GM12878 (cell line): ENCODE results near the gene CNTN4. TPM values are rescaled to one million over a fixed set of nuclear protein-coding genes. Genes with fewer than 3 reads are reported as not detected.

Experiments
- ATAC-seq: fragments of 200-7000 bp; cut with Tn5 transposase; 3 replicates; pipeline ENCODE4 v1.9.1; 2020; ENCODE audit warnings: mild to moderate bottlenecking, moderate library complexity
- BruUV-seq: library from RNA; stranded (reverse); fragments of 400-500 nt; replicated peaks from 2 replicates; lab custom pipeline; 2021; lab: Mats Ljungman, UMichigan
- CTCF ChIA-PET: fragments of 300-600 bp; sonication (Branson Sonifier 250); formaldehyde crosslinking; extraction: SDS; loops from one replicate; lab custom pipeline; 2021; ENCODE audit warnings: inconsistent platforms; lab: Yijun Ruan, JAX
- POLR2A ChIA-PET: fragments of 350-600 bp; formaldehyde crosslinking; extraction: SDS; loops from one replicate; lab custom pipeline; 2021; ENCODE audit warnings: inconsistent platforms; lab: Charles Lee
- RAD21 ChIA-PET: fragments of 300-600 bp; sonication (Branson Sonifier 250); formaldehyde crosslinking; loops from one replicate; lab custom pipeline; 2023; ENCODE audit warnings: antibody characterized with exemption; ENCODE audit not compliant: unreplicated experiment; lab: Charles Lee
- SMC1A ChIA-PET: fragments of 300-600 bp; sonication (Branson Sonifier 250); formaldehyde crosslinking; loops from one replicate; lab custom pipeline; 2023; ENCODE audit not compliant: unreplicated experiment, uncharacterized antibody; lab: Charles Lee
- DNase-seq: peaks from one replicate; pipeline ENCODE4 v3.0.0-alpha.2; 2011; ENCODE audit warnings: low read depth, low spot score
- FAIRE-seq: peaks from 3 replicates; lab custom pipeline; 2011; peaks lifted over from hg19 to GRCh38; lab: Jason Lieb, UNC
- H2AFZ ChIP-seq: 2 replicates; pipeline ENCODE4 v1.6.0; 2011; ENCODE audit warnings: low read depth, low read length, control low read depth; ENCODE audit not compliant: control insufficient read depth
- H3K27ac ChIP-seq: 2 replicates; pipeline ENCODE4 v1.5.1; 2011; ENCODE audit warnings: control low read depth; ENCODE audit not compliant: control insufficient read depth, insufficient read depth
- H3K27me3 ChIP-seq, 2 experiments: replicated peaks in 1 of 2; 2 replicates each; pipeline versions ENCODE4 v1.6.0 to v1.6.1; 2011; ENCODE audit warnings: low read length in 1 of 2; ENCODE audit not compliant: control insufficient read depth in 2 of 2, insufficient read depth in 2 of 2
- H3K36me3 ChIP-seq, 2 experiments: 2 replicates each; pipeline ENCODE4 v1.5.1; 2011; ENCODE audit warnings: low read length in 1 of 2; ENCODE audit not compliant: control insufficient read depth in 2 of 2, insufficient read depth in 2 of 2
- H3K4me1 ChIP-seq: 2 replicates; pipeline ENCODE4 v1.6.1; 2011; ENCODE audit warnings: mild to moderate bottlenecking, low read length, moderate library complexity, mixed read lengths; ENCODE audit not compliant: control insufficient read depth, insufficient read depth
- H3K4me2 ChIP-seq: 2 replicates; pipeline ENCODE4 v1.6.0; 2011; ENCODE audit warnings: control low read depth; ENCODE audit not compliant: control insufficient read depth, insufficient read depth
- H3K4me3 ChIP-seq: fragments of 200-600 bp; sonication (generic); 2 replicates; pipeline ENCODE4 v1.5.1; 2016
- H3K79me2 ChIP-seq: 2 replicates; pipeline ENCODE4 v1.6.0; 2011; ENCODE audit warnings: low read length; ENCODE audit not compliant: control insufficient read depth, insufficient read depth
- H3K9ac ChIP-seq: 2 replicates; pipeline ENCODE4 v1.8.0; 2011; ENCODE audit warnings: low read length, control low read depth, mixed read lengths; ENCODE audit not compliant: control insufficient read depth, insufficient read depth
- H3K9me3 ChIP-seq: replicated peaks from 3 replicates; pipeline ENCODE4 v1.5.1; 2011; ENCODE audit warnings: mild to moderate bottlenecking, low read length; ENCODE audit not compliant: control insufficient read depth, insufficient read depth
- H4K20me1 ChIP-seq: 2 replicates; pipeline ENCODE4 v1.6.0; 2011; ENCODE audit not compliant: control insufficient read depth, insufficient read depth
- ATF2 ChIP-seq: IDR thresholded peaks from 2 replicates; pipeline ENCODE4 v1.6.1; 2012; ENCODE audit warnings: low read length, inconsistent platforms
- ATF7 ChIP-seq: fragments of 450-650 bp; IDR thresholded peaks from 2 replicates; pipeline ENCODE4 v1.6.1; 2016; ENCODE audit warnings: low read depth, mild to moderate bottlenecking
- BRCA1 ChIP-seq: IDR thresholded peaks from 2 replicates; pipeline ENCODE4 v1.6.1; 2011; ENCODE audit warnings: low read depth, low read length, improper control_type of control experiment
- CREB1 ChIP-seq: IDR thresholded peaks from 2 replicates; pipeline ENCODE4 v1.6.1; 2012; ENCODE audit warnings: low read depth, mild to moderate bottlenecking, inconsistent platforms
- E2F4 ChIP-seq: IDR thresholded peaks from 2 replicates; pipeline ENCODE4 v1.6.1; 2012; ENCODE audit warnings: low read depth, low read length, improper control_type of control experiment
- ETV6 ChIP-seq, 2 experiments: fragments of 450-650 bp in 1 of 2; IDR thresholded peaks in 1 of 2; conservative IDR thresholded peaks in 1 of 2; 2 replicates each; pipeline ENCODE4 v1.6.1; 2014; ENCODE audit warnings: antibody characterized with exemption in 1 of 2, borderline replicate concordance in 1 of 2, low read depth in 1 of 2, mild to moderate bottlenecking in 1 of 2, moderate library complexity in 1 of 2
- GABPA ChIP-seq: IDR thresholded peaks from 2 replicates; pipeline ENCODE4 v1.6.1; 2014; ENCODE audit warnings: antibody characterized with exemption, low read depth, mild to moderate bottlenecking, inconsistent platforms
- MEF2A ChIP-seq: IDR thresholded peaks from 2 replicates; pipeline ENCODE4 v1.6.1; 2011; ENCODE audit warnings: low read depth, mild to moderate bottlenecking, low read length, moderate library complexity; ENCODE audit not compliant: insufficient read depth
- MLLT1 ChIP-seq: fragments of 450-650 bp; IDR thresholded peaks from 2 replicates; pipeline ENCODE4 v1.6.1; 2016; ENCODE audit warnings: mild to moderate bottlenecking
- RUNX3 ChIP-seq: IDR thresholded peaks from 2 replicates; pipeline ENCODE4 v1.6.1; 2012; ENCODE audit warnings: low read length, inconsistent platforms
- SMC3 ChIP-seq: IDR thresholded peaks from 2 replicates; pipeline ENCODE4 v1.6.1; 2011; ENCODE audit warnings: low read length, improper control_type of control experiment, borderline replicate concordance
- TCF7 ChIP-seq: IDR thresholded peaks from 2 replicates; pipeline ENCODE4 v1.6.1; 2014; ENCODE audit warnings: antibody characterized with exemption, borderline replicate concordance
- WGBS: methylation state at CpG from one replicate; pipeline ENCODE4 v1.1.6; 2016; ENCODE audit warnings: low lambda C conversion rate; ENCODE audit not compliant: insufficient replicate concordance, insufficient coverage; ENCODE audit errors: missing lambda C conversion rate; 5-methylcytosine and 5-hydroxymethylcytosine counted together
- in situ Hi-C: fragments of 300-500 bp; cut with MboI; formaldehyde crosslinking; loops from 9 replicates; pipeline ENCODE4 v1.14.3; 2018; ENCODE audit warnings: mixed read lengths
- intact Hi-C: fragments of 100-400 bp; cut with micrococcal nuclease; formaldehyde crosslinking; loops from one replicate; pipeline ENCODE4 v1.14.2; 2022; ENCODE audit not compliant: unreplicated experiment
- polyA plus RNA-seq, 11 experiments: library from polyadenylated mRNA; depleted of rRNA in 4 of 11; unstranded in 6 of 11; stranded (reverse) in 5 of 11; fragments of >200 nt; fragmentation: Nextera tagmentation in 4 of 11; fragmentation: Illumina TruSeq in 1 of 11; extraction: Ambion mirVana in 4 of 11; extraction: Trizol in 1 of 11; gene quantifications; 1 replicate in 1 of 11; 2 replicates in 10 of 11; pipeline versions ENCODE4 v1.2.1 to v1.2.3, GENCODE V29; 2011 to 2016; ENCODE audit warnings: inconsistent platforms in 2 of 11, missing spikeins in 2 of 11, low read depth in 1 of 11
- total RNA-seq, 4 experiments: library from RNA; depleted of rRNA in 3 of 4; stranded (reverse); fragments of >200 nt in 3 of 4; fragmentation: Illumina TruSeq in 1 of 4; extraction: Trizol in 1 of 4; gene quantifications; 2 replicates each; pipeline versions ENCODE4 v1.2.1 to v1.2.3, GENCODE V29; 2013 to 2021

The CNTN4 gene
- total and polyA plus RNA-seq, 10 of the 15 experiments (the other 5 are each of a cell fraction or from before 2014, with no cell fraction given) = 0.05 to 0.43 (median 0.15) TPM; not detected in 1

- H3K27ac ChIP-seq = no peak overlapping the region; the same call in none of the 2 replicates
- peak overlapping the region; percentile 89 for H2AFZ ChIP-seq
- peak; percentile 90 for ATAC-seq
- BruUV-seq = no TSS peak
- no peak overlapping the region for H3K9ac ChIP-seq
- peaks cover 7% of the 10 kb centered on the region for H3K4me1 ChIP-seq
- intact Hi-C loops = no loop called here
- TF ChIP-seq CREB1 (peak; percentile 27; the same call in 1 of the 2 replicates), TCF7 (peak; percentile 63; the same call in 1 of the 2 replicates), ETV6 (conservative IDR thresholded peaks at IDR 0.05 in 1 of 2, IDR thresholded peaks at IDR 0.05 in 1 of 2; ENCODE audit: borderline replicate concordance in 1 of 2, low read depth in 1 of 2) (no peak), RUNX3 (peak; percentile 79), GABPA (0 out of 2 replicates have a peak, but pooled peaks have one; percentile 8), ATF2 (peak; percentile 51; the same call in 1 of the 2 replicates), SMC3 (no peak), ATF7 (peak; percentile 84), MLLT1 (no peak), BRCA1 (no peak), MEF2A (peak; percentile 35; the same call in 1 of the 2 replicates), E2F4 (no peak)
- no peaks in the 10 kb centered on the region for H4K20me1 ChIP-seq
- ChIA-PET SMC1A (no interaction called here), CTCF (no interaction called here), RAD21 (no interaction called here), POLR2A (no interaction called here)
- FAIRE-seq = peak; percentile 23
- no peaks in the 10 kb centered on the region for H3K79me2 ChIP-seq
- no peaks in the 10 kb centered on the region; a peak in 2 of 4 replicates for H3K27me3 ChIP-seq
- no peaks in the 10 kb centered on the region for H3K9me3 ChIP-seq
- DNase-seq = peak; percentile 33
- no peaks in the 10 kb centered on the region for H3K36me3 ChIP-seq
- peak overlapping the region; percentile 54 for H3K4me2 ChIP-seq
- in situ Hi-C loops = no loop called here
- no peak overlapping the region for H3K4me3 ChIP-seq
- 19% methylated on average over 5 of the region's 5 CpGs for WGBS
Observed at GRCh38 chr3:3027976-3028567, 929.4 kb downstream of the CNTN4 start.
